Right renal cortex interstitium (tissue), 3 donors: ENCODE data around the gene PIBF1. TPM values are rescaled to one million over a fixed set of nuclear protein-coding genes. Genes with fewer than 3 reads are reported as not detected.
"Not testable (repeated sequence)": the region's sequence is repeated elsewhere in the genome, so short reads cannot be mapped to it uniquely, and the experiment has no call there.

Experiments
- DNase-seq, 3 donors: peaks; one replicate each; pipeline ENCODE4 v3.0.0-alpha.2; 2013; ENCODE audit warnings: low read depth in 3 of 3, low spot score in 2 of 3
- polyA plus RNA-seq, 3 donors: library from polyadenylated mRNA; unstranded; fragments of 120-200 nt; gene quantifications; one replicate each; pipeline ENCODE4 v1.2.1, GENCODE V29; 2013; ENCODE audit not compliant: insufficient read length in 3 of 3

Gene PIBF1, protein sequence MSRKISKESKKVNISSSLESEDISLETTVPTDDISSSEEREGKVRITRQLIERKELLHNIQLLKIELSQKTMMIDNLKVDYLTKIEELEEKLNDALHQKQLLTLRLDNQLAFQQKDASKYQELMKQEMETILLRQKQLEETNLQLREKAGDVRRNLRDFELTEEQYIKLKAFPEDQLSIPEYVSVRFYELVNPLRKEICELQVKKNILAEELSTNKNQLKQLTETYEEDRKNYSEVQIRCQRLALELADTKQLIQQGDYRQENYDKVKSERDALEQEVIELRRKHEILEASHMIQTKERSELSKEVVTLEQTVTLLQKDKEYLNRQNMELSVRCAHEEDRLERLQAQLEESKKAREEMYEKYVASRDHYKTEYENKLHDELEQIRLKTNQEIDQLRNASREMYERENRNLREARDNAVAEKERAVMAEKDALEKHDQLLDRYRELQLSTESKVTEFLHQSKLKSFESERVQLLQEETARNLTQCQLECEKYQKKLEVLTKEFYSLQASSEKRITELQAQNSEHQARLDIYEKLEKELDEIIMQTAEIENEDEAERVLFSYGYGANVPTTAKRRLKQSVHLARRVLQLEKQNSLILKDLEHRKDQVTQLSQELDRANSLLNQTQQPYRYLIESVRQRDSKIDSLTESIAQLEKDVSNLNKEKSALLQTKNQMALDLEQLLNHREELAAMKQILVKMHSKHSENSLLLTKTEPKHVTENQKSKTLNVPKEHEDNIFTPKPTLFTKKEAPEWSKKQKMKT
- 10 to 100 TPM; 44.8 to 50.8 (median 45.1) TPM for polyA plus RNA-seq

DNA sequence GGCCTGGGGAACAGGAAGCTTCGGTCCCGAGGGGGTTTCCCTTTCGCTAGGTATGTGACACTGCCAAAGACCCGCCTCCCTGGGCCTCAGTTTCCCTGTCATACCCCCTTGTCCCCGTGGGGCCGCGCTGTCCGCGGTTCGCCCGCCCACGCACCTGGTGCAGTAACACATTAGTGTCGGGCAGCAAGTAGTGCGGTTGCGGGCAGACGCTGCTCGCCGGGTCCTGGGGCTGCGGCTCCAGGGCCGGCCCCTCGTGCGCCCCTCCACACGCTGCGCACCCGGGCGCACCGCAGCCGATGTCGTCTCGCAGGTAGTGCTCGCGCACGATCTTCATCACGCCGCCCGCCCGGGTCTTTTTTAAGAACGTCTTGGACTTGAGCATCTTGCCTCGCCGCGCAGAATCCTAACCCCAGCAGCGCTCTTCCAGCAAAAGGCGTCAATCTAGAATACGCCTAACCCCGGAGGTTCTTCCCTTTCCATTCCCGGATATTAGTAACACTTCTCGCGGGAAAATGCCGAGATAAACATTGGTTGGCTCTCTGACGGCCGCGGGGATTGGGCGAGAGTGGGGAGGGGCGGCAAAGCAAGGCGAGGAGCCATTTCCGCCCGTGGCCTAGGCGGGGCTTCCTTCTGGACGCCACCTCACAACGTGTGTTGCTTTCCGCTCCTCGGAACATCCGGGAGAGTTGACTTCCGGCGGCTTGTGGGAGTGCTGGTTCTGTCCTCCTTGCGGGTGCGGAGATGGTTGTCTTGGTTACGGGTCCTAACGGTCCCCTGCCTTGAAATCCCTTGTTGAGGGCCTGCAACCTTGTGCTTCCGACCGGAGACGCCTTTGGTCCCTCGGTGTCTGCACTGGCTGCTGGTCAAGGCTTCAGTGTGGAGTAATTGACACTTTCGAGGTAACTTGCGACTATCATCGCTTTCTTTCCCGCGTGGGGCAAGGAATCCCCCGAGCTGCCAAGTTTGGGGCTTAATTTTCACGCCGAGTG is at the start of gene PIBF1, which contains the start of gene DIS3:
TSS of gene PIBF1 (plus strand) at position 683 of the 989 bp plus-strand sequence. CDS start 1,337 bp downstream, outside the sequence.
TSS of gene DIS3 (minus strand) at position 450 of the 989 bp plus-strand sequence. CDS start at position 382, 68 bp downstream.
- DNase-seq = peak; percentile 88 to 97 (median 93)

DNA sequence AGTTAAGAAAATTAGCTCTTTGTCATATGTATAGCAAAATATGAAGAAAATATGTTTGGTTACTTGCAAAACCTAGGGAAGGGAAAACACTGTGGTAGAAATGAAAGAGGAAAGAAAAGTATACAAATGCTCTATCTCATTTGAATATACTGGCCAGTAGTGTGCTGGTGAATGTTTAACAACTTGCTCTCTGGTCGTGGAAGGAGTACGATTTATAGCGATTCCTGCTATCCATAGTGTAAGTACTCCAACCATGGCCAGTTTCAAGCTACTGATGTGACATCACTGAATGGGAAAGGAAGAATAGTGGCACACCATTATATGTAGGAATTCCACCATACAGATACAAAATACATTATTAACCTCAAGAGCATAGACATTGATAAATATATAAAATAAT is 44.9 kb upstream of the PIBF1 start:
- no peak for DNase-seq

DNA sequence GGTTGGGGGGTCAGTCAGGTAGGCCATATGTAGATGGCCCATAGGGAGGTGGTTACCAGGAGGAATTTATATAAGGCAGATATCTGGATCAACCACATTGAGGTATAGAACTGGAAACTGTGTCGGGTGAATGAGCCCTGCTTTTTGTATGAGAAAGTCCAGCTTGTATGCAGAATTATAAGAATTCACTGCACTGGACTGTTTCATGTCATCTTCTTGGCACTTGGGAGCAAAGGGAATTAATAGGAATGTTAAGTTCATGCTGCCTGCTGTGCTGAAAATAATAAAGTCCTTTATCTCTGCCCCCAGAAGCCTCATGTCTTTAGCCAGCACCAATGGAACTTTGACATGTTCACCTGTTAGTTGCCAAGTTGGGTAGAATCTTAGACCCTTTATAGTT is 41.9 kb upstream of the PIBF1 start:
- no peak for DNase-seq

DNA sequence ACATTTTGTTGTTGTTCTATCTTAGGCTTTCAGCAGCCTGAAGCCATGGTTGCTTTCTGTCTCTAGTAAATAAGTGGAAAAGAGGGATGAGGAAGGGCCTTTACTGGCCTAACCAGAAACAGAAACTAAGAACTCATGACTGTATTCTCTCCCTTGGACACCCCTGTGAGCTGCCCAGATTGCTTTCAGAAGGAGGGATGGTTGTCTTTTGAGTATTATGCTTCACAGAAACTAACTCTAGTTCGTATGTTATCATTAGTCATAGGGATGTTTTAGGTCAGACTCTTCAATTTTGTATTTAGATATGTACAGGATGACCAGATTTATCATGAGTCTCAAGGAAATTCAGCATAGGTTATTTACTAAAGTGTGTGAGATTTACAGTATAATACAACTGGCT is 36.7 kb upstream of the PIBF1 start:
- DNase-seq = no peak

DNA sequence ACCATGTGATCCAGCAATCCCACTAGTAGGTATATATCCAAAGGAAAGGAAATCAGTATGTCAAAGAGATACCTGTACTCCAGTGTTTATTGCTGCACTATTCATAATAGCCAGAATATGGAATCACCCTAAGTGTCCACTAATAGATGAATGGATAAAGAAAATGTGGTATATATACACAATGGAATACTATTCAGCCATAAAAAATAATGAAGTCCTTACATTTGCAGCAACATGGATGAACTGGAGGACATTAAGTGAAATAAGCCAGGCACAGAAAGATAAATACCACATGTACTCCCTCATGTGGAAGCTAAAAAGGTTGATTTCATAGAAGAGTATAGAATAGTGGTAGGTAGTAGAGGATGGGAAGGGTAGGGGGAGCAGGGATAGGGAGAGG is 30.7 kb upstream of the PIBF1 start:
- no peak for DNase-seq

DNA sequence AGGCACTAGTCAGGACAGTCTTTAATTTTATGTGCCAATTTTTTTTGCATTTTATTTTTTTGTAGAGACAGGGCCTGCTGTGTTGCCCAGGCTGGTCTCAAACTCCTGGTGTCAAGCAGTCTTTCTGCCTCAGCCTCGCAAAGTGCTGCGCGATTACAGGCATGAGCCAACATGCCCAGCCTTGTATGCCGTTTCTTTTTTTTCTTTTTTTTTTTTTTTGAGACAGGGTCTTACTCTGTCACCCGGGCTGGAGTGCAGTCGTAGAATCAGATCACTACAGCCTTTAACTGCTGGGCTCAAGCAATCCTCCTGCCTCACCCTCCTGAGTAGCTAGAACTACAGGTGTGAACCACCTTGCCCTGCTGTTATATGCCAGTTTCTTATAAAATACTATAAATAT is 27.8 kb upstream of the PIBF1 start:
- no peak for DNase-seq

DNA sequence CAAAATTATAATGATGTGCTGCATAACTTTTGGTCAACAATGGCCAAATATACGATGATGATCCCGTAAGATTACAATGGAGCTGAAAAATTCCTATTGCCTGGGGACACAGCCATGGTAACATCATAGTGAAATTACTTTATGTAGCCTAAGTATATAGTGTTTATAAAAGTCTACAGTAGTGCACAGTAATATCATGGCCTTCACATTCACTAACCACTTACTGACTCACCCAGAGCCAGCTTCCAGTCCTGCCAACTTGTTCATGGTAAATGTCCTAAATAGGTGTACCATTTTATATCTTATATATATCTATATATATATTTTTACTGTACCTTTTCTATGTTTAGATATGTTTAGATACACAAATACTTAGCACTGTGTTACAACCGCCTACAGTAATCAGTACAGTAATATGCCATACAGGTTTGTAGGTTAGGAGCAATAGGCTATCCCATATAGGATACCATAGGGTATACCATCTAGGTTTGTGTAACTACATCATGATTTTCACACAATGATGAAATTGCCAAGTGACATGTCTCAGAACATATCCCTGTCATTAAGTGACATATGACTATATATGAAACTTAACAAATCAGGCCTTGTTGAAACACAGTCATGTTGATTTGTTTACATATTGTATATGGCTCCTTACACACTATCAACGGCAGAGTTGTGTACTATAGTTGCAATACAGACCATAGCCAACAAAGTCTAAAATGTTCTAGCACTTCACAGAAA is 24.0 kb upstream of the PIBF1 start:
- DNase-seq = no peak

DNA sequence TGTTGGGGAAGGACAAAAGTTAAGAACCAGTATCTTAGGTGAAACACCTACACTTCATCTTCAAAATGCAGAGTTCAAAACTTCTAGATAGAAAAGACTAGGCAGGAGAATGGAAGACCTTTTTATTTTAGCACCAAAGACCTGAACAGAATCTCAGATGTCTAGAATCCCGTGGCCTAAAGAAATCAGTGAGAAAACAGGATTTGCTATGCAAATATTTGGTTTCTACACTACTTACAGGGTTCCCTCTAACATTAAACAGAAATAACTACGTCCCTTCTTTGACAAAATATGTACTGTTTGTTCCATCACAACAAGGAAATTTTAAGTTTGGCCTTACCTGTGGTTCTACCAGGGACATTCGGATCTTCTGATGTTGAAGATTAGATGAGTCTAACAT is 21.7 kb upstream of the PIBF1 start:
- no peak for DNase-seq

DNA sequence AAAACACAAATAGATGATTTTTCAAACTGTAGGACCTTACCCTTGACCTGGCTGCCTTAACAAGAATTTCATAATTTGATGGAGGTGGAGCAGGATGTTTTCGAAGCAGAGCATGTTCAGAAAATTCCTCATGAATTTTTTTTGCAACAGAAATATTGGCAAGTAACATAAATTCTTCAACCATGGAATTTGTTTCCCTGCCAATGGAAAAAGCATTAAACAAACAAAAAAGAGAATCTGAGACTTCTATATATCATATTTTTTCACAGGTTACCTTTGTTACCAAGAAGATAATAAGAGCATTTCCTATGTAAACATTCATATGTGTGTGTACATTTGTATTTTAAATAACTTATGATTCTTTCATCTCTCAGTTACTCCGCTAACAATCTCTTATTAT is 18.5 kb upstream of the PIBF1 start:
- DNase-seq = no peak

DNA sequence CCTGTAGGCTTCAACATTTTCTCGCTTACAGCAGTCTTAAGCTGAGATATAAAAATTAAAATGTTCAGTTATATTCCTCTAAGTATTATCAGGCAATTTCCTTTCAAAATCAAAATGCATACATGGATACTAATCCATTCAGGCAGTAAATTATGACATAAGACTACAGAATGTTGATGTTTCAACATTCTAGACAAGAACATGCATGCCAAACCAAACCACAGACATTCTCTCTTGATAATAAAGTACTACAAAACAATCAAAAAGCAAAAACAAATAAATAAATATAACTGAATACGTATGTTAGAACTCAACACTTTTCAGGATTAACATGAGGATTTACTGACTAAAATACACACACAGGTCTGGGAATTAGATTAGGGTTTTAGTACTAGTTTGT is 7.9 kb upstream of the PIBF1 start:
- no peak for DNase-seq

DNA sequence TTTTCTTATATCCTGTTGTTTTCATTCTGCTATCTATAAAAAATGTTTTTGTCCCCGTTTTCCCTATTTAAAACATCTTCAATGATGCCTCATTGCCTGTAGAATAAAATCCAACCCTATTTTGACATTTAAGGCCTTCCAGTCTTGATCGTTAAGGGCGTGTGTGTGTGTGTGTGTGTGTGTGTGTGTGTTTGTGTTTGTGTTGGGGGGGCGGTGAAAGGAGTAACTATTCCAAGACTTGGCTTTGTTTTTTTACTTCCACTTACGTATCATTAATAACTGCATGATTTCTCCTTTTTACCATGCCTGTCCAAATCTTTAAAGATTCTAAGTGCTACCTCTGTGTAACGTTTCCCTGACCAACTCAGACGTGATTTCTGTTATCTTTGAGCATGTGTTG is 784 bp downstream of the PIBF1 start:
- DNase-seq = no peak

DNA sequence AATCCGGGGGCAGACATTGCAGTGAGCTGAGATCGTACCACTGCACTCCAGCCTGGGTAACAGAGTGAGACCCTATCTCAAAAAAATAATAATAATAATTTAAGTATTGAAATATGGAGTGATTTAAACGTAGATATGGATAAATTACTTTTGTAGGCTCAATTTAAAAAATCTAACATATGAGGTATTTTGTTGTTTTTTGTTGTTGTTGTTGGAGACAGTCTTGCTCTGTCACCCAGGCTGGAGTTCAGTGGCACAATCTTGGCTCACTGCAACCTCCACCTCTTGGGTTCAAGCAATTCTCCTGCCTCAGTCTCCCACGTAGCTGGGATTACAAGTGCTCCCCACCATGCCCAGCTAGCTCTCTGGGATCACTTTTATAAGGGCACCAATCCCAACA is 2.7 kb downstream of the PIBF1 start:
- DNase-seq = not testable (repeated sequence)

DNA sequence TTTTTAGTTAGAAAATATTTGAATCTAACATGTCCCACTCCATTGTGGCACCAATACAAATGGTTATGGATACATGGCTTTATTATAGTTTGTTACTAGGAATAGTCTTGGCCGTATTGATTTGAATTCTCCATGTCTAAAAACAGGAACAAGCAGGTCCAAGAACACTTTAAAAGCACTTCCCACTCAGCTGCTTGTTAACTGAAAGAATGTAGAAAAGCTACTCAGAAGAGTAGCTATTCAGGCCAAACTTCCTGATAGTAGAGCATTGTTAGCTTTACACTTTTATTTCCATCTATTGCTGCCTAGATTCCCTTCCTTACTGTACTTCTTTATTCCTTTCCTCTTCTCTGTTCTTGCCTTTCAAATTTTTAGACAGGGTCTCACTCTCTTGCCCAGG is 6.9 kb downstream of the PIBF1 start:
- DNase-seq = no peak

DNA sequence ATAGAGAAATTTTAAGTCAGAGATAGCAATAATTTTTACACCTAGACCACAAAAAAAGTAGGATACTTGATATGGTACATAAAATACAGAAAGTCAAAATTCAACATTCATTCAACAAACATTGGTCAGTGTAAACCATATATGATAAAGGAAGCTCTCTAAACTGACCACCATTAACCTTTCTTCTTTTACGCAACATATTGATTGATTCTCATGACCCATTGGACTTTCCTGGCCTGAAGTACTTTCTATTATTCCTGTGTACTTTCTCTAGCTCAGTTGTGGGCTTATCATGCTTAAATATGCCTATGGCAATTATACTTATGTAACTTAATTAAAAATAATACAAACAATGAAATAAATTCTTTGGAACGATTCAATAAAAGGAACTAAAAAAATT is 10.7 kb downstream of the PIBF1 start:
- DNase-seq = no peak

DNA sequence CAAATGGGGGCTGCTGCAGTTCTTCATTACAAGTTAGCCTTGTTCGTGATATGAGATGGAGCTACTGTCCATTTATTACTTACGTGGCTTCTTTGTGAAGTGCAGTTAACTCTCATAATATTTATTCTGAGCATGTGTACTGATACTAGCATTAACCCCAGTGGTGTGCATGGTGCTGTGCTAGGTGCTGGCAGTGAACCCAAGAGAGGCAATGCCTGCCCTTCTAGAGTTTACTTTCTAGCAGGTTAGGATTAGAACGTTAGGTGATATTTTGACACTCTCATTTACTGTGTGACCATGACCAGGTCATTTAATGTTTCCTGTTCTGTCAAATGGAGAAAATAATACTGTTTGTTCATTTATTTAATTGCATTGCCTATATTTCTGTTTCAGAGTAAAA is 16.9 kb downstream of the PIBF1 start:
- DNase-seq = no peak

DNA sequence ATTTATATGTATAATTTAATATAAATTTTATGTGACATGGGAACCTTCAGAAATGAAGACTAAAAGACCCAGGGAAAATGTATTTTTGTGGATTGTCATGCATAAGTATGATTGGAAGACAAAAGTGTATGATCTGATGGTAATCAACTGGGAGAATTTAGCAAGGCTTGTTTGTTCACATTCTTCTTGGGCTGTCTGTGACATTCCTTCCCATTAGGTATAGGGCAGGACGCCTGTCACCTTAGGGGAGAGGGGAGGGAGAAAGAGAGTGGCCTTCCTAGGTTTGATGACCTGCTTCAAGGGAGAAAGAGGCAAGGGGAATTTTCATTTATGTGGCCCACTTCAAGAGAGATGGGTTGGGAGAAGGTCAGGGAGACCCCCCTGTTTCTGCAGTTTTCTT is 22.4 kb downstream of the PIBF1 start:
- no peak for DNase-seq

DNA sequence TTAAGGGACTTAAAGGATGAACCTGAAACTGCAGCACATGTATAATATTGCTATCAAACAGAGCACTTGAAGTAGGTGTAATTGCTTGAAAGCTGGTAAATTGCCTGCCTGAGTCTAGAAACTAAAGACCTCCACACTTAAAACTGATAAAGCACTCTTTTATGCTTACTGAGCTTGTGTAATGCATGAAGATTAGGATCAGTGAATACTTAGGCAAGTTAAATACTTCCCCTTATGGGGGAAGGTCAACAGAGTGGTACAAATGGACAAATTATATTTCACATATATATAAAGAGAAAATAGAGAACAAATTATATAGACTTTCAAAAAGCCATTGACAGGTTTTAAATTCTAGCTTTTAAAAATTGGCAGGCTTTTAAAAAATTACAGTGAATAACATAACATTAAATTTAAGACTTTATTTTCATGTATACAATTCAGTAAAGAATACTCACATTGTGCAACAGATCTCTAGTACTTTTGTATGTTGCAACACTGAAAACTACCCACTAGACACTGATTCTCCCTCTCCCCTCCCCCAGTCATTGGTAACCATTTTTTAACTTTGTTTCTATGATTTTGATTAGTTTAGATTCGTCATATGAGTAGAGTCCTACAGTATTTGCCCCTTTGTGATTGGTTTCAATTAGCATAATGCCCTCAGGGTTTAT is 23.9 kb downstream of the PIBF1 start:
- DNase-seq = no peak

DNA sequence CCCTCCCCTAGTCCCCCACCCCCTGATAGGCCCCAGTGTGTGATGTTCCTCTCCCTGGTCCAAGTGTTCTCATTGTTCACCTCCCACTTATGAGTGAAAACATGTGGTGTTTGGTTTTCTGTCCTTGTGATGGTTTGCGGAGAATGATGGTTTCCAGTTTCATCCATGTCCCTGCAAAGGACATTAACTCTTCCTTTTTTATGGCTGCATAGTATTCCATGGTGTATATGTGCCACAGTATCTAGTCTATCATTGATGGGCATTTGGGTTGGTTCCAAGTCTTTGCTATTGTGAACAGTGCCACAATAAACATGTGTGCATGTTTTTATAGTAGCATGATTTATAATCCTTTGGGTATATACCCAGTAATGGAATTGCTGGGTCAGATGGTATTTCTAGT is 24.6 kb downstream of the PIBF1 start:
- DNase-seq = not testable (repeated sequence)

DNA sequence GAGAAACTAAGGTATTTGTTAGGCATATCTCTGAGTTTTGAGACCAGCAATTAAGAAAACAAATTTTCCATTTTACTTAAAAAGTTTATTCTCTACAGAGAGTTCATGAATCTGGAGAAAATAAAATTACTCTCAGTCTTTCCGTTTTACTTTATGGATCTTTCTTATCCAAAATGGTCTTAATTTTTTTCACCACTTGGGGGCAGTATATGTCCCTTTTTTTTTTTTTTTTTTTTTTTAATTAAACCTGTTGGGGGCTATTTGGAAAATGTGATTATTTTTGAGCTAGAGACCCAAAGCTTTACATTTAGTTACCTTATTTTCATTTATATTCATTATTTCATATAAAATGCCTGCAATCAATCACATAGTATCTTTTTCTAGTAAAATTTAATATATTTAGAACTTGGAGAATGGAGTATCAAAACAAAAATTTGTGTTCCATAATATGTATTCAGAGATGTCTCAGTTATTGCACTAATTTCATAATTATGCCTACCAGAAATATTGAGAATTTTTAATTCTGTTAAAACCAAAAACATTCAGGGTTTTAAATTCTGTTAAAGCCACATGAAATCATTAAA is 27.1 kb downstream of the PIBF1 start:
- DNase-seq = peak in 1 of 3 donors; percentile 5
